WTC11 (cell line): Measurements from ENCODE around the gene DPY19L3. TPM values are rescaled to one million over a fixed set of nuclear protein-coding genes. Genes with fewer than 3 reads are reported as not detected.

Source experiments
- ATAC-seq: fragments of 200-7000 bp; cut with Tn5 transposase; 2 replicates; pipeline ENCODE4 v1.10.0; 2021; ENCODE audit warnings: mild to moderate bottlenecking, moderate library complexity
- CTCF ChIA-PET: fragments of 300-600 bp; sonication (Branson Sonifier 250); formaldehyde crosslinking; loops from one replicate; lab custom pipeline; 2021; ENCODE audit warnings: antibody characterized with exemption; lab: Charles Lee
- POLR2A ChIA-PET: fragments of 350-600 bp; sonication (Branson Sonifier 250); formaldehyde crosslinking; loops from one replicate; lab custom pipeline; 2021; ENCODE audit warnings: antibody characterized with exemption; lab: Charles Lee
- DNase-seq: peaks from one replicate; pipeline ENCODE4 v3.0.0; 2021; ENCODE audit warnings: low spot score
- H3K27ac Mint-ChIP-seq: 2 replicates; pipeline ENCODE4 v1.8.0; 2021; ENCODE audit warnings: mixed read lengths
- H3K27me3 Mint-ChIP-seq: 2 replicates; pipeline ENCODE4 v1.8.0; 2021; ENCODE audit warnings: low read depth, mild to moderate bottlenecking, moderate library complexity, mixed read lengths
- H3K36me3 Mint-ChIP-seq: 2 replicates; pipeline ENCODE4 v1.8.0; 2021; ENCODE audit warnings: mixed read lengths
- H3K4me1 Mint-ChIP-seq: 2 replicates; pipeline ENCODE4 v1.8.0; 2022; ENCODE audit warnings: mixed read lengths
- H3K4me3 Mint-ChIP-seq: 2 replicates; pipeline ENCODE4 v1.8.0; 2021; ENCODE audit warnings: mild to moderate bottlenecking, moderate library complexity, mixed read lengths
- H3K9me3 Mint-ChIP-seq: 2 replicates; pipeline ENCODE4 v1.8.0; 2021; ENCODE audit warnings: mixed read lengths
- CREM ChIP-seq: sonication (generic); formaldehyde crosslinking; IDR thresholded peaks from 2 replicates; pipeline ENCODE4 v1.8.1; 2022; ENCODE audit warnings: mild to moderate bottlenecking, missing genetic modification reagents, moderate library complexity
- EMX1 ChIP-seq: fragments of 250-450 bp; sonication (Bioruptor Pico); IDR thresholded peaks from 2 replicates; pipeline ENCODE4 v1.8.0; 2021; ENCODE audit warnings: mild to moderate bottlenecking
- GABPB1 ChIP-seq: sonication (generic); formaldehyde crosslinking; IDR thresholded peaks from 2 replicates; pipeline ENCODE4 v1.8.1; 2023; ENCODE audit warnings: mild to moderate bottlenecking, missing genetic modification reagents
- IRF2 ChIP-seq: sonication (generic); formaldehyde crosslinking; IDR thresholded peaks from 2 replicates; pipeline ENCODE4 v1.8.0; 2022; ENCODE audit warnings: low read depth, missing genetic modification reagents, borderline replicate concordance
- JUN ChIP-seq: sonication (generic); formaldehyde crosslinking; IDR thresholded peaks from 2 replicates; pipeline ENCODE4 v1.8.0; 2023; ENCODE audit warnings: mild to moderate bottlenecking, missing genetic modification reagents
- SMAD4 ChIP-seq: sonication (generic); formaldehyde crosslinking; IDR thresholded peaks from 2 replicates; pipeline ENCODE4 v1.8.0; 2022; ENCODE audit warnings: mild to moderate bottlenecking, missing genetic modification reagents
- TEAD1 ChIP-seq: sonication (generic); formaldehyde crosslinking; IDR thresholded peaks from 2 replicates; pipeline ENCODE4 v1.8.0; 2022; ENCODE audit warnings: mild to moderate bottlenecking, missing genetic modification reagents
- ZNF263 ChIP-seq: sonication (generic); formaldehyde crosslinking; IDR thresholded peaks from 2 replicates; pipeline ENCODE4 v1.8.1; 2022; ENCODE audit warnings: low read depth, mild to moderate bottlenecking, moderate library complexity, missing genetic modification reagents
- ZNF671 ChIP-seq: fragments of 250-450 bp; sonication (Bioruptor Pico); IDR thresholded peaks from 2 replicates; pipeline ENCODE4 v1.8.0; 2021; ENCODE audit warnings: mild to moderate bottlenecking
- total RNA-seq: library from RNA; stranded (reverse); gene quantifications from 3 replicates; pipeline ENCODE4 v1.2.3, GENCODE V29; 2021
- TF ChIP-seq, protein P1 (sequence below): sonication (generic); formaldehyde crosslinking; IDR thresholded peaks from 2 replicates; pipeline ENCODE4 v1.8.0; 2022; ENCODE audit warnings: missing genetic modification reagents
- TF ChIP-seq, protein P2 (sequence below): fragments of 250-450 bp; sonication (Bioruptor Pico); IDR thresholded peaks from 2 replicates; pipeline ENCODE4 v1.9.0; 2021; ENCODE audit warnings: moderate library complexity, mild to moderate bottlenecking, inconsistent platforms, borderline replicate concordance
- TF ChIP-seq, protein P3 (sequence below): sonication (generic); formaldehyde crosslinking; IDR thresholded peaks from 2 replicates; pipeline ENCODE4 v1.8.1; 2023; ENCODE audit warnings: mild to moderate bottlenecking, missing genetic modification reagents, borderline replicate concordance
- TF ChIP-seq, protein P4 (sequence below): sonication (generic); formaldehyde crosslinking; IDR thresholded peaks from 2 replicates; pipeline ENCODE4 v1.8.0; 2022; ENCODE audit warnings: mild to moderate bottlenecking, missing genetic modification reagents
- TF ChIP-seq, protein P5 (sequence below): sonication (generic); formaldehyde crosslinking; IDR thresholded peaks from 2 replicates; pipeline ENCODE4 v1.8.0; 2022; ENCODE audit warnings: mild to moderate bottlenecking, missing genetic modification reagents
- TF ChIP-seq, protein P6 (sequence below): sonication (generic); formaldehyde crosslinking; IDR thresholded peaks from 2 replicates; pipeline ENCODE4 v1.8.1; 2022; ENCODE audit warnings: mild to moderate bottlenecking, missing genetic modification reagents, moderate library complexity, borderline replicate concordance
- TF ChIP-seq, protein P7 (sequence below): sonication (generic); formaldehyde crosslinking; IDR thresholded peaks from 2 replicates; pipeline ENCODE4 v1.8.1; 2023; ENCODE audit warnings: mild to moderate bottlenecking, missing genetic modification reagents, moderate library complexity
- TF ChIP-seq, protein P8 (sequence below): sonication (generic); formaldehyde crosslinking; IDR thresholded peaks from 2 replicates; pipeline ENCODE4 v1.8.1; 2022; ENCODE audit warnings: missing genetic modification reagents, borderline replicate concordance
- TF ChIP-seq, protein P9 (sequence below): fragments of 250-450 bp; sonication (Bioruptor Pico); conservative IDR thresholded peaks from 2 replicates; pipeline ENCODE4 v1.9.0; 2021; ENCODE audit warnings: mild to moderate bottlenecking

DPY19L3 gene
- total RNA-seq, 1 experiment from 2014 or later: 73.2 TPM

DNA sequence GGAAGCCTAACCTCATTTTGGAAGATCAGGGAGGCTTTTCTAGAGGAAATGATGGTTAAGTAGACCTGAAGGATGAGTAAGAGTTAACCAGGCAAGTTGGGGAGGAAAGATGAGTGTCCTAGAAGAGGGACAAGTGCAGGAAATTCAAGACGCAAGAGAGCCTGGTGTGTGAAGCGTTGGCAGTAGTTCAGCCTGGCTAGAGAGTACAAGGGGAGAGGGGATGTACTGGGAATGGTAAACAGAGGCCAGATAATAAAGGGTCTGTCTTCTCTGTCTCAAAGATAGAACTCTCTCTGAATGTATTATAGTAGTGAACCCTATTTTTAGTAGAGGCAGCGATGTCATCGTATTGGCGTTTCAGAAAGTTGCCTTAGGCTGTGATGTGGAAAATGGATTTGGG lies 9.7 kb downstream of the DPY19L3 start:
- H3K27ac Mint-ChIP-seq: no peak overlapping the region
- no peaks in the 10 kb centered on the region for H3K27me3 Mint-ChIP-seq
- POLR2A ChIA-PET: no interaction called here
- no peak for TF ChIP-seq SMAD4
- TF ChIP-seq, protein P1, sequence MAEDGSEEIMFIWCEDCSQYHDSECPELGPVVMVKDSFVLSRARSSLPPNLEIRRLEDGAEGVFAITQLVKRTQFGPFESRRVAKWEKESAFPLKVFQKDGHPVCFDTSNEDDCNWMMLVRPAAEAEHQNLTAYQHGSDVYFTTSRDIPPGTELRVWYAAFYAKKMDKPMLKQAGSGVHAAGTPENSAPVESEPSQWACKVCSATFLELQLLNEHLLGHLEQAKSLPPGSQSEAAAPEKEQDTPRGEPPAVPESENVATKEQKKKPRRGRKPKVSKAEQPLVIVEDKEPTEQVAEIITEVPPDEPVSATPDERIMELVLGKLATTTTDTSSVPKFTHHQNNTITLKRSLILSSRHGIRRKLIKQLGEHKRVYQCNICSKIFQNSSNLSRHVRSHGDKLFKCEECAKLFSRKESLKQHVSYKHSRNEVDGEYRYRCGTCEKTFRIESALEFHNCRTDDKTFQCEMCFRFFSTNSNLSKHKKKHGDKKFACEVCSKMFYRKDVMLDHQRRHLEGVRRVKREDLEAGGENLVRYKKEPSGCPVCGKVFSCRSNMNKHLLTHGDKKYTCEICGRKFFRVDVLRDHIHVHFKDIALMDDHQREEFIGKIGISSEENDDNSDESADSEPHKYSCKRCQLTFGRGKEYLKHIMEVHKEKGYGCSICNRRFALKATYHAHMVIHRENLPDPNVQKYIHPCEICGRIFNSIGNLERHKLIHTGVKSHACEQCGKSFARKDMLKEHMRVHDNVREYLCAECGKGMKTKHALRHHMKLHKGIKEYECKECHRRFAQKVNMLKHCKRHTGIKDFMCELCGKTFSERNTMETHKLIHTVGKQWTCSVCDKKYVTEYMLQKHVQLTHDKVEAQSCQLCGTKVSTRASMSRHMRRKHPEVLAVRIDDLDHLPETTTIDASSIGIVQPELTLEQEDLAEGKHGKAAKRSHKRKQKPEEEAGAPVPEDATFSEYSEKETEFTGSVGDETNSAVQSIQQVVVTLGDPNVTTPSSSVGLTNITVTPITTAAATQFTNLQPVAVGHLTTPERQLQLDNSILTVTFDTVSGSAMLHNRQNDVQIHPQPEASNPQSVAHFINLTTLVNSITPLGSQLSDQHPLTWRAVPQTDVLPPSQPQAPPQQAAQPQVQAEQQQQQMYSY (CRISPR knock-in tag): no peak
- TF ChIP-seq ZNF263 (CRISPR knock-in tag): no peak
- TF ChIP-seq, protein P2, sequence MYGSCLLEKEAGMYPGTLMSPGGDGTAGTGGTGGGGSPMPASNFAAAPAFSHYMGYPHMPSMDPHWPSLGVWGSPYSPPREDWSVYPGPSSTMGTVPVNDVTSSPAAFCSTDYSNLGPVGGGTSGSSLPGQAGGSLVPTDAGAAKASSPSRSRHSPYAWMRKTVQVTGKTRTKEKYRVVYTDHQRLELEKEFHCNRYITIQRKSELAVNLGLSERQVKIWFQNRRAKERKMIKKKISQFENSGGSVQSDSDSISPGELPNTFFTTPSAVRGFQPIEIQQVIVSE (CRISPR knock-in tag): no peak
- no peak for TF ChIP-seq GABPB1 (CRISPR knock-in tag)
- TF ChIP-seq EMX1 (CRISPR knock-in tag): no peak
- TF ChIP-seq CREM: no peak
- TF ChIP-seq, protein P3, sequence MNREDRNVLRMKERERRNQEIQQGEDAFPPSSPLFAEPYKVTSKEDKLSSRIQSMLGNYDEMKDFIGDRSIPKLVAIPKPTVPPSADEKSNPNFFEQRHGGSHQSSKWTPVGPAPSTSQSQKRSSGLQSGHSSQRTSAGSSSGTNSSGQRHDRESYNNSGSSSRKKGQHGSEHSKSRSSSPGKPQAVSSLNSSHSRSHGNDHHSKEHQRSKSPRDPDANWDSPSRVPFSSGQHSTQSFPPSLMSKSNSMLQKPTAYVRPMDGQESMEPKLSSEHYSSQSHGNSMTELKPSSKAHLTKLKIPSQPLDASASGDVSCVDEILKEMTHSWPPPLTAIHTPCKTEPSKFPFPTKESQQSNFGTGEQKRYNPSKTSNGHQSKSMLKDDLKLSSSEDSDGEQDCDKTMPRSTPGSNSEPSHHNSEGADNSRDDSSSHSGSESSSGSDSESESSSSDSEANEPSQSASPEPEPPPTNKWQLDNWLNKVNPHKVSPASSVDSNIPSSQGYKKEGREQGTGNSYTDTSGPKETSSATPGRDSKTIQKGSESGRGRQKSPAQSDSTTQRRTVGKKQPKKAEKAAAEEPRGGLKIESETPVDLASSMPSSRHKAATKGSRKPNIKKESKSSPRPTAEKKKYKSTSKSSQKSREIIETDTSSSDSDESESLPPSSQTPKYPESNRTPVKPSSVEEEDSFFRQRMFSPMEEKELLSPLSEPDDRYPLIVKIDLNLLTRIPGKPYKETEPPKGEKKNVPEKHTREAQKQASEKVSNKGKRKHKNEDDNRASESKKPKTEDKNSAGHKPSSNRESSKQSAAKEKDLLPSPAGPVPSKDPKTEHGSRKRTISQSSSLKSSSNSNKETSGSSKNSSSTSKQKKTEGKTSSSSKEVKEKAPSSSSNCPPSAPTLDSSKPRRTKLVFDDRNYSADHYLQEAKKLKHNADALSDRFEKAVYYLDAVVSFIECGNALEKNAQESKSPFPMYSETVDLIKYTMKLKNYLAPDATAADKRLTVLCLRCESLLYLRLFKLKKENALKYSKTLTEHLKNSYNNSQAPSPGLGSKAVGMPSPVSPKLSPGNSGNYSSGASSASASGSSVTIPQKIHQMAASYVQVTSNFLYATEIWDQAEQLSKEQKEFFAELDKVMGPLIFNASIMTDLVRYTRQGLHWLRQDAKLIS: no peak
- no peak for TF ChIP-seq TEAD1 (CRISPR knock-in tag)
- TF ChIP-seq, protein P4, sequence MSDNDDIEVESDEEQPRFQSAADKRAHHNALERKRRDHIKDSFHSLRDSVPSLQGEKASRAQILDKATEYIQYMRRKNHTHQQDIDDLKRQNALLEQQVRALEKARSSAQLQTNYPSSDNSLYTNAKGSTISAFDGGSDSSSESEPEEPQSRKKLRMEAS (CRISPR knock-in tag): no peak
- TF ChIP-seq IRF2 (CRISPR knock-in tag): no peak
- H3K4me3 Mint-ChIP-seq: no peak overlapping the region
- no peak for DNase-seq
- peaks cover 55% of the 10 kb centered on the region for H3K36me3 Mint-ChIP-seq
- peaks cover 5% of the 10 kb centered on the region for H3K4me1 Mint-ChIP-seq
- no peak for ATAC-seq
- CTCF ChIA-PET: no interaction called here
- H3K9me3 Mint-ChIP-seq: no peaks in the 10 kb centered on the region

DNA sequence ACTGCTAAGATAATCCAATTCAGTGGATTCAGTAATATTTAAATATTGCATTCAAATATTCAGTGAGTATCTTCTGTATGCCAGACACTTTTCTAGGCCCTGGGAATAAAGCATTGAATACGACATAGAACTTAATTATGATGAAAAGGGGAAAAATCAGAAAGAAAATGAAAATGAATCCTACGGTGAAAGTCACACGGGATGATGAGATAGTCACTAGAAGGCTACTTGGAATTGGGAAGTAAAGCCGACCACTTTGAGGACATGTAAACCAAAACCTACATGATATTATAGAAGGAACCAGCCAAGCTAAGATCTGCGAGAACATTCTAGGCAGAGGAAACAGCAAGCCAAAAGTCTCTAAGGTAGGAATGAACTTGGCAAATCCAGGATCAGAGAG lies 10.1 kb downstream of the DPY19L3 start:
- ATAC-seq: no peak
- TF ChIP-seq, protein P5, sequence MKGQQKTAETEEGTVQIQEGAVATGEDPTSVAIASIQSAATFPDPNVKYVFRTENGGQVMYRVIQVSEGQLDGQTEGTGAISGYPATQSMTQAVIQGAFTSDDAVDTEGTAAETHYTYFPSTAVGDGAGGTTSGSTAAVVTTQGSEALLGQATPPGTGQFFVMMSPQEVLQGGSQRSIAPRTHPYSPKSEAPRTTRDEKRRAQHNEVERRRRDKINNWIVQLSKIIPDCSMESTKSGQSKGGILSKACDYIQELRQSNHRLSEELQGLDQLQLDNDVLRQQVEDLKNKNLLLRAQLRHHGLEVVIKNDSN (CRISPR knock-in tag): no peak
- TF ChIP-seq, protein P6, sequence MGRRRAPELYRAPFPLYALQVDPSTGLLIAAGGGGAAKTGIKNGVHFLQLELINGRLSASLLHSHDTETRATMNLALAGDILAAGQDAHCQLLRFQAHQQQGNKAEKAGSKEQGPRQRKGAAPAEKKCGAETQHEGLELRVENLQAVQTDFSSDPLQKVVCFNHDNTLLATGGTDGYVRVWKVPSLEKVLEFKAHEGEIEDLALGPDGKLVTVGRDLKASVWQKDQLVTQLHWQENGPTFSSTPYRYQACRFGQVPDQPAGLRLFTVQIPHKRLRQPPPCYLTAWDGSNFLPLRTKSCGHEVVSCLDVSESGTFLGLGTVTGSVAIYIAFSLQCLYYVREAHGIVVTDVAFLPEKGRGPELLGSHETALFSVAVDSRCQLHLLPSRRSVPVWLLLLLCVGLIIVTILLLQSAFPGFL (CRISPR knock-in tag): no peak
- TF ChIP-seq ZNF263 (CRISPR knock-in tag): no peak
- TF ChIP-seq, protein P7, sequence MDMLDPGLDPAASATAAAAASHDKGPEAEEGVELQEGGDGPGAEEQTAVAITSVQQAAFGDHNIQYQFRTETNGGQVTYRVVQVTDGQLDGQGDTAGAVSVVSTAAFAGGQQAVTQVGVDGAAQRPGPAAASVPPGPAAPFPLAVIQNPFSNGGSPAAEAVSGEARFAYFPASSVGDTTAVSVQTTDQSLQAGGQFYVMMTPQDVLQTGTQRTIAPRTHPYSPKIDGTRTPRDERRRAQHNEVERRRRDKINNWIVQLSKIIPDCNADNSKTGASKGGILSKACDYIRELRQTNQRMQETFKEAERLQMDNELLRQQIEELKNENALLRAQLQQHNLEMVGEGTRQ: no peak
- TF ChIP-seq, protein P8, sequence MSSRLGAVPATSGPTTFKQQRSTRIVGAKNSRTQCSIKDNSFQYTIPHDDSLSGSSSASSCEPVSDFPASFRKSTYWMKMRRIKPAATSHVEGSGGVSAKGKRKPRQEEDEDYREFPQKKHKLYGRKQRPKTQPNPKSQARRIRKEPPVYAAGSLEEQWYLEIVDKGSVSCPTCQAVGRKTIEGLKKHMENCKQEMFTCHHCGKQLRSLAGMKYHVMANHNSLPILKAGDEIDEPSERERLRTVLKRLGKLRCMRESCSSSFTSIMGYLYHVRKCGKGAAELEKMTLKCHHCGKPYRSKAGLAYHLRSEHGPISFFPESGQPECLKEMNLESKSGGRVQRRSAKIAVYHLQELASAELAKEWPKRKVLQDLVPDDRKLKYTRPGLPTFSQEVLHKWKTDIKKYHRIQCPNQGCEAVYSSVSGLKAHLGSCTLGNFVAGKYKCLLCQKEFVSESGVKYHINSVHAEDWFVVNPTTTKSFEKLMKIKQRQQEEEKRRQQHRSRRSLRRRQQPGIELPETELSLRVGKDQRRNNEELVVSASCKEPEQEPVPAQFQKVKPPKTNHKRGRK: no peak
- no peak for TF ChIP-seq ZNF671
- TF ChIP-seq, protein P9, sequence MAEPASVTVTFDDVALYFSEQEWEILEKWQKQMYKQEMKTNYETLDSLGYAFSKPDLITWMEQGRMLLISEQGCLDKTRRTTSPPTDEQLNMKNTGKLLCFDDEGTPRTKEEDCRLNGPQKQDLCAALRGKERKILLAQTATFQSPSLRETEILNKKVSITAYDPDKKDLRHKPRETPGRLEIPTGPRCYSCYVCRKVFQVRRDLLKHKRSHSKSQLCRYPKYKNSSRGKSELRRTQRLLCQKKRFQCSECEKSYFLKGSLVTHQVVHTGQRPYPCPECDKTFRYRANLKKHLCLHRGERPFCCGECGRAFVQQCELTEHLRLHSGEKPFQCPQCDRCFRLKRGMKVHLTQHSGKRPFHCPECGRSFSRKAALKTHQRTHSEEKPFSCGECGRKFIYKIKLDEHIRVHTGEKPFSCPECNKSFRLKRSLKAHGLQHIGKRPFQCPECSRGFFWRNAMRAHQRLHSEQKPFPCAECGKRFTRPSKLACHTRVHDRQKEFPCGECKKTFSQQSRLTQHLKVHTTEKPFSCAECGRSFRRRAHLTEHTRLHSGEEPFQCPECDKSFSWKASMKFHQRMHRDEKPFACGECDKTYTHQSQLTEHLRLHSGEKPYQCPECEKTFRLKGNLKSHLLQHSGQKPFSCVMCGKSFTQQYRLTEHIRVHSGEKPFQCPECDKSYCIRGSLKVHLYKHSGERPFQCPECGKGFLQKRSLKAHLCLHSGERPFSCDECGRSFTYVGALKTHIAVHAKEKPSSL (CRISPR knock-in tag): no peak
- TF ChIP-seq JUN: no peak
- ChIA-PET CTCF (interaction anchor here (0.9 kb wide), 1 partner anchor 10 kb away, joined by 3 read pairs; the partner anchor contains the start of gene DPY19L3), POLR2A (interaction anchor here (0.8 kb wide), 1 partner anchor 9 kb away, joined by 3 read pairs; no protein-coding TSS in a partner anchor)
- H3K27me3 Mint-ChIP-seq: no peaks in the 10 kb centered on the region
- peaks cover 54% of the 10 kb centered on the region for H3K36me3 Mint-ChIP-seq
- H3K9me3 Mint-ChIP-seq: no peaks in the 10 kb centered on the region
- H3K4me1 Mint-ChIP-seq: peaks cover 5% of the 10 kb centered on the region
- no peak overlapping the region for H3K27ac Mint-ChIP-seq
- DNase-seq: no peak
- H3K4me3 Mint-ChIP-seq: no peak overlapping the region
